Sigmoid colon (tissue), 4 donors: Measurements from ENCODE around the gene NFIC.

ENCODE experiments used
- POLR2A ChIP-seq, 2 donors: fragments of 450-650 bp; IDR thresholded peaks; one replicate each; pipeline ENCODE4 v1.6.1; 2016; ENCODE audit warnings: antibody characterized with exemption in 2 of 2, mild to moderate bottlenecking in 2 of 2, moderate library complexity in 2 of 2
- POLR2AphosphoS5 ChIP-seq, 4 donors: sonication (generic); formaldehyde crosslinking; IDR thresholded peaks; one replicate each; pipeline ENCODE4 v1.6.1; 2017; ENCODE audit warnings: antibody characterized with exemption in 4 of 4
- TF ChIP-seq, protein P1 (sequence below), 4 experiments: fragments of 450-650 bp in 3 of 4; fragments of 200-600 bp in 1 of 4; IDR thresholded peaks; one replicate each; pipeline ENCODE4 v1.5.1; 2016 to 2019; ENCODE audit warnings: antibody characterized with exemption in 4 of 4, mild to moderate bottlenecking in 3 of 4, moderate library complexity in 2 of 4

DNA sequence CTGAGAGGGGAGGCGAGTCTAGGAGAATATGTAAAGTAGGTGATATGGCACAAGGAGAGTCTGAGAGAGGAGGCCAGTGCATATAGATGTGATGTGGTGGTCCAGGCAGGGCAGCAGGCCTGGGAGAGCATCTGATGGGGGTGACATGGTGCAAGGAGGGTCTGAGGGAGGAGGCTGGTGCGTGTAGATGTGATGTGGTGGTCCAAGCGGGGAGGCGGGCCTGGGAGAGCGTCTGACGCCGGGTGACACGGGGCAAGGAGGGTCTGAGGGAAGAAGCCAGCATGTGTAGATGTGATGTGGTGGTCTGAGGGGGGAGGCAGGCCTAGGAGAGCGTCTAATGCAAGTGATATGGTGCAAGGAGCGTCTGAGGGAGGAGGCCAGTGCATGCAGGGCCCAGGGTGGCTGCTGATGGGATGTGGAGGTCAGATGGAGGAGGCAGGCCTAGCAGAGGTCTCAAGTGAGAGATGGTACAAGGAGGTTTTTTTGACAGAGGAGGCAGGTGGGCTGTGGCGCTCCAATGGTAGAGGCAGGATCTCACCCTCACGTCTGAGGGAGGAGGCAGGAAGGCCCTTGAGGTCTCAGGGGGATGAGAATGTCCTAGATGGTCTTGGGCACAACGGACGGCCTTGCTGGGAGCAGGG is 16.2 kb downstream of the NFIC start:
- TF ChIP-seq POLR2AphosphoS5 (IDR thresholded peaks at IDR 0.05) = no peak
- TF ChIP-seq, protein P1, sequence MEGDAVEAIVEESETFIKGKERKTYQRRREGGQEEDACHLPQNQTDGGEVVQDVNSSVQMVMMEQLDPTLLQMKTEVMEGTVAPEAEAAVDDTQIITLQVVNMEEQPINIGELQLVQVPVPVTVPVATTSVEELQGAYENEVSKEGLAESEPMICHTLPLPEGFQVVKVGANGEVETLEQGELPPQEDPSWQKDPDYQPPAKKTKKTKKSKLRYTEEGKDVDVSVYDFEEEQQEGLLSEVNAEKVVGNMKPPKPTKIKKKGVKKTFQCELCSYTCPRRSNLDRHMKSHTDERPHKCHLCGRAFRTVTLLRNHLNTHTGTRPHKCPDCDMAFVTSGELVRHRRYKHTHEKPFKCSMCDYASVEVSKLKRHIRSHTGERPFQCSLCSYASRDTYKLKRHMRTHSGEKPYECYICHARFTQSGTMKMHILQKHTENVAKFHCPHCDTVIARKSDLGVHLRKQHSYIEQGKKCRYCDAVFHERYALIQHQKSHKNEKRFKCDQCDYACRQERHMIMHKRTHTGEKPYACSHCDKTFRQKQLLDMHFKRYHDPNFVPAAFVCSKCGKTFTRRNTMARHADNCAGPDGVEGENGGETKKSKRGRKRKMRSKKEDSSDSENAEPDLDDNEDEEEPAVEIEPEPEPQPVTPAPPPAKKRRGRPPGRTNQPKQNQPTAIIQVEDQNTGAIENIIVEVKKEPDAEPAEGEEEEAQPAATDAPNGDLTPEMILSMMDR (IDR thresholded peaks at IDR 0.05) = no peak
- no peak for TF ChIP-seq POLR2A (IDR thresholded peaks at IDR 0.05)
